Stimulated activated CD8-positive, alpha-beta memory T cell treated with anti-CD3 and anti-CD28 coated beads, Interleukin-4, amount 100 ng/mL, for 4 hours (primary cell): ENCODE measurements around the gene CA12.

Experiments
- DNase-seq, 2 donors: peaks; one replicate each; pipeline ENCODE4 v3.0.0-alpha.2; 2020; ENCODE audit warnings: low read depth in 2 of 2, low spot score in 1 of 2

Gene CA12

GRCh38 chr15:63312286-63312685, 69.4 kb downstream of the CA12 start:
- no peak for DNase-seq

GRCh38 chr15:63310646-63311045, 71.0 kb downstream of the CA12 start:
- no peak for DNase-seq

- no peak for DNase-seq
These were observed 72.7 kb downstream of the CA12 start for GRCh38 chr15:63308947-63309346.

- no peak for DNase-seq
These were observed 73.2 kb downstream of the CA12 start for GRCh38 chr15:63308491-63308890.

GRCh38 chr15:63306492-63307073, 75.1 kb downstream of the CA12 start:
- no peak for DNase-seq

GRCh38 chr15:63305260-63305659, 76.4 kb downstream of the CA12 start:
- DNase-seq = no peak

GRCh38 chr15:63301088-63301487, 80.6 kb downstream of the CA12 start:
- DNase-seq = no peak

- DNase-seq = no peak
These were observed 81.6 kb downstream of the CA12 start for GRCh38 chr15:63299943-63300575.

- DNase-seq = no peak
These were observed 85.5 kb downstream of the CA12 start for GRCh38 chr15:63296195-63296594.

GRCh38 chr15:63295341-63295740, 86.3 kb downstream of the CA12 start:
- DNase-seq = no peak

GRCh38 chr15:63294359-63294758, 87.3 kb downstream of the CA12 start:
- no peak for DNase-seq

GRCh38 chr15:63292771-63293170, 88.9 kb downstream of the CA12 start:
- DNase-seq = no peak

GRCh38 chr15:63292241-63292640, 89.4 kb downstream of the CA12 start:
- DNase-seq = no peak

GRCh38 chr15:63291507-63291906, 90.1 kb downstream of the CA12 start:
- DNase-seq = no peak

GRCh38 chr15:63288778-63289378, 92.8 kb downstream of the CA12 start:
- DNase-seq = no peak

GRCh38 chr15:63288342-63288741, 93.3 kb downstream of the CA12 start:
- no peak for DNase-seq

GRCh38 chr15:63287109-63287508, 94.5 kb downstream of the CA12 start:
- DNase-seq = no peak

- no peak for DNase-seq
These were observed 97.3 kb downstream of the CA12 start for GRCh38 chr15:63284335-63284734.

GRCh38 chr15:63283126-63283525, 98.5 kb downstream of the CA12 start:
- no peak for DNase-seq

GRCh38 chr15:63277893-63278456, 103.7 kb downstream of the CA12 start:
- DNase-seq = no peak

- DNase-seq = peak; percentile 37 to 70
These were observed 104.4 kb downstream of the CA12 start, which contains the start of gene APH1B for GRCh38 chr15:63277038-63277892. APH1B (plus strand) TSS chr15:63277605; CDS start chr15:63277624, 19 bp downstream.
